Esophagus squamous epithelium (tissue), 4 donors: ENCODE results near the gene FBLN5.

Source experiments
- CTCF ChIP-seq, 6 experiments: fragments of 450-650 bp in 4 of 6; fragments of 200-600 bp in 2 of 6; sonication (generic) in 2 of 6; IDR thresholded peaks; one replicate each; pipeline ENCODE4 v1.5.1; 2016 to 2019; ENCODE audit warnings: antibody characterized with exemption in 6 of 6, mild to moderate bottlenecking in 4 of 6, moderate library complexity in 4 of 6
- POLR2A ChIP-seq, 4 donors: fragments of 450-650 bp; IDR thresholded peaks; one replicate each; pipeline ENCODE4 v1.6.1; 2017; ENCODE audit warnings: antibody characterized with exemption in 4 of 4, mild to moderate bottlenecking in 4 of 4, moderate library complexity in 3 of 4

- TF ChIP-seq CTCF (IDR thresholded peaks at IDR 0.05): no peak
- TF ChIP-seq POLR2A (IDR thresholded peaks at IDR 0.05): no peak
Measured at GRCh38 chr14:91980157-91980556, 32.7 kb upstream of the FBLN5 start.
